Panc1 (cell line): ENCODE results near the gene CCDC148. TPM values are rescaled to one million over a fixed set of nuclear protein-coding genes. Genes with fewer than 3 reads are reported as not detected.
A peak's percentile ranks its signal among the peaks of the same experiment; 100 is the strongest.

Source experiments
- ATAC-seq: fragments of 200-7000 bp; cut with Tn5 transposase; 2 replicates; pipeline ENCODE4 v1.9.1; 2020; ENCODE audit warnings: mild to moderate bottlenecking, moderate library complexity
- BruUV-seq: library from RNA; stranded (reverse); fragments of 400-500 nt; replicated peaks from 2 replicates; lab custom pipeline; 2021; lab: Mats Ljungman, UMichigan
- CTCF ChIA-PET: fragments of 300-600 bp; sonication (Branson Sonifier 250); formaldehyde crosslinking; loops from one replicate; lab custom pipeline; 2022; ENCODE audit warnings: antibody characterized with exemption; lab: Charles Lee
- POLR2A ChIA-PET: fragments of 300-600 bp; sonication (Branson Sonifier 250); formaldehyde crosslinking; loops from one replicate; lab custom pipeline; 2022; ENCODE audit warnings: antibody characterized with exemption; lab: Charles Lee
- DNase-seq: peaks from one replicate; pipeline ENCODE4 v3.0.0-alpha.2; 2010; ENCODE audit warnings: low read depth, low spot score
- H3K27ac ChIP-seq: 2 replicates; pipeline ENCODE4 v1.5.1; 2011; ENCODE audit warnings: mild to moderate bottlenecking, low read length, inconsistent platforms
- H3K27me3 ChIP-seq: fragments of 200-500 bp; sonication (Bioruptor generic); 2 replicates; pipeline ENCODE4 v1.6.0; 2014; ENCODE audit warnings: low read length, inconsistent platforms; ENCODE audit not compliant: control insufficient read depth, insufficient read depth
- H3K36me3 ChIP-seq: fragments of 200-500 bp; sonication (Bioruptor generic); 2 replicates; pipeline ENCODE4 v1.5.1; 2014; ENCODE audit warnings: inconsistent platforms, mild to moderate bottlenecking, low read length, moderate library complexity; ENCODE audit not compliant: control insufficient read depth, insufficient read depth
- H3K4me1 ChIP-seq: 2 replicates; pipeline ENCODE4 v1.5.1; 2011; ENCODE audit warnings: inconsistent platforms, mild to moderate bottlenecking, low read length, moderate library complexity; ENCODE audit not compliant: control insufficient read depth, insufficient read depth
- H3K4me3 ChIP-seq, 2 experiments: 2 replicates each; pipeline ENCODE4 v1.5.1; 2011 to 2012; ENCODE audit warnings: low read depth in 2 of 2, low read length in 2 of 2, mild to moderate bottlenecking in 2 of 2, inconsistent platforms in 1 of 2, moderate library complexity in 1 of 2
- H3K9me3 ChIP-seq: fragments of 200-500 bp; sonication (Bioruptor generic); 2 replicates; pipeline ENCODE4 v1.5.1; 2014; ENCODE audit warnings: low read depth, mild to moderate bottlenecking, inconsistent platforms, low read length, moderate library complexity; ENCODE audit not compliant: control insufficient read depth, insufficient read depth
- POLR2AphosphoS5 ChIP-seq: IDR thresholded peaks from 2 replicates; pipeline ENCODE4 v1.6.1; 2012; ENCODE audit warnings: mild to moderate bottlenecking, low read depth, low read length, moderate library complexity
- SIN3A ChIP-seq: IDR thresholded peaks from 2 replicates; pipeline ENCODE4 v1.6.1; 2012; ENCODE audit warnings: low read depth, mild to moderate bottlenecking, low read length, moderate library complexity, borderline replicate concordance; ENCODE audit not compliant: insufficient read depth
- TCF7L2 ChIP-seq: IDR thresholded peaks from 2 replicates; pipeline ENCODE4 v1.6.1; 2011; ENCODE audit warnings: mild to moderate bottlenecking, low read depth, low read length, inconsistent platforms
- in situ Hi-C: cut with HindIII; loops from 2 replicates; pipeline ENCODE4 v1.10.0; 2016; ENCODE audit warnings: low sequenced_read_pairs, low pct_unique_long_range_greater_than_20kb
- intact Hi-C: fragments of 100-400 bp; cut with micrococcal nuclease; formaldehyde crosslinking; loops from one replicate; pipeline ENCODE4 v1.10.0; 2022; ENCODE audit not compliant: unreplicated experiment
- total RNA-seq: library from RNA; stranded (reverse); gene quantifications from one replicate; pipeline ENCODE4 v1.2.1, GENCODE V29; 2021; ENCODE audit not compliant: unreplicated experiment
- TF ChIP-seq, protein P1 (sequence below), 2 experiments: IDR thresholded peaks; 2 replicates each; pipeline ENCODE4 v1.6.1; 2011 to 2012; ENCODE audit warnings: low read depth in 2 of 2, control low read depth in 1 of 2, low read length in 1 of 2, mild to moderate bottlenecking in 1 of 2, moderate library complexity in 1 of 2; ENCODE audit not compliant: insufficient read depth in 1 of 2
- TF ChIP-seq, protein P2 (sequence below): fragments of 450-650 bp; IDR thresholded peaks from 2 replicates; pipeline ENCODE4 v1.5.1; 2017; ENCODE audit warnings: mild to moderate bottlenecking

CCDC148 gene
- total RNA-seq, 1 experiment from 2014 or later = 0.92 TPM

DNA sequence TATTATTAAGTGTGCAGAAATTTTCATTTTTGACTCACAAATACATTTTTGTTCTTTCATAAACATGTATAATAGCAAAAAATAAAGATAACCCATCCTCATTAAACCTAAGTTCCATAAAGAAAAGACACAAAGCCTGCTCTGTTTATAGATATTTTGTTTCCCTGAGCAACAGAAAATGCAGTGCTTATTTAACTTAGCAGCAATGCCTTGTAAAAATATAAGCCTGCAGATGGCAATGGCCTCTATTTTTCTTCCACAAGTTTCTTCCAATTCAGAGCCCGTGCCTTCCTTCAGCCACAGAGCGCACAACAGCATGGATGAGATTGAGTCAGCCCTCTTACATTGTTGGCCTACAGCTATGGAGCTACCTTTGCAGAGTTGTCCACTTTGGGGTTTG, 43.8 kb upstream of the CCDC148 start:
- in situ Hi-C loops = no loop called here
- no TSS peak for BruUV-seq
- peak overlapping the region; percentile 31; the same call in 1 of the 2 replicates for H3K27ac ChIP-seq

DNA sequence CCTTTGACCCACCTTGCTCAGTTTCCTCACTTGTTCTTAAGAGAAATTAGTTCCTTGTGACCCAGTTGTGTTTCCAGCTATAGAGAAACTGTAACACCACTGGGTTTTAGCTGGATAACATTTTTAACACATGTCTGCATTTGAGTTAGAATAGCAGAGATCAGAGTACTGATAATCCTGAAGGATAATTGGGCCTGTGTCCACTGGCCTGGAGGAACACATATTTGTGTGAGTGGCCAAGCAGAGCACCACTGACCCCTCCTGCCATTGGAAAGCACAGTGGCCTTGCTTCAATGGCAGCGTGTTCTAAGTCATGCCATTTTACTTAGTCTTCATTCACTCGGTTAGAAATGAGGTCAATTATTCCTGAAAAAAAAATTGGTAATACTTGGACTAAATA, 42.8 kb upstream of the CCDC148 start:
- CTCF ChIA-PET = interaction anchor here (0.7 kb wide), 1 partner anchor 43 kb away, joined by 13 read pairs; the partner anchor contains the start of genes CCDC148 and PKP4
- Histone ChIP-seq H3K9me3 (no peaks in the 10 kb centered on the region), H3K27me3 (no peaks in the 10 kb centered on the region), H3K27ac (peak overlapping the region; percentile 34; the same call in 1 of the 2 replicates), H3K36me3 (no peaks in the 10 kb centered on the region), H3K4me1 (peaks cover 72% of the 10 kb centered on the region), H3K4me3 (no peak overlapping the region)
- POLR2A ChIA-PET = no interaction called here
- ATAC-seq = no peak
- in situ Hi-C loops (no loop called here), intact Hi-C loops (no loop called here)
- no peak for DNase-seq
- TF ChIP-seq, protein P1, sequence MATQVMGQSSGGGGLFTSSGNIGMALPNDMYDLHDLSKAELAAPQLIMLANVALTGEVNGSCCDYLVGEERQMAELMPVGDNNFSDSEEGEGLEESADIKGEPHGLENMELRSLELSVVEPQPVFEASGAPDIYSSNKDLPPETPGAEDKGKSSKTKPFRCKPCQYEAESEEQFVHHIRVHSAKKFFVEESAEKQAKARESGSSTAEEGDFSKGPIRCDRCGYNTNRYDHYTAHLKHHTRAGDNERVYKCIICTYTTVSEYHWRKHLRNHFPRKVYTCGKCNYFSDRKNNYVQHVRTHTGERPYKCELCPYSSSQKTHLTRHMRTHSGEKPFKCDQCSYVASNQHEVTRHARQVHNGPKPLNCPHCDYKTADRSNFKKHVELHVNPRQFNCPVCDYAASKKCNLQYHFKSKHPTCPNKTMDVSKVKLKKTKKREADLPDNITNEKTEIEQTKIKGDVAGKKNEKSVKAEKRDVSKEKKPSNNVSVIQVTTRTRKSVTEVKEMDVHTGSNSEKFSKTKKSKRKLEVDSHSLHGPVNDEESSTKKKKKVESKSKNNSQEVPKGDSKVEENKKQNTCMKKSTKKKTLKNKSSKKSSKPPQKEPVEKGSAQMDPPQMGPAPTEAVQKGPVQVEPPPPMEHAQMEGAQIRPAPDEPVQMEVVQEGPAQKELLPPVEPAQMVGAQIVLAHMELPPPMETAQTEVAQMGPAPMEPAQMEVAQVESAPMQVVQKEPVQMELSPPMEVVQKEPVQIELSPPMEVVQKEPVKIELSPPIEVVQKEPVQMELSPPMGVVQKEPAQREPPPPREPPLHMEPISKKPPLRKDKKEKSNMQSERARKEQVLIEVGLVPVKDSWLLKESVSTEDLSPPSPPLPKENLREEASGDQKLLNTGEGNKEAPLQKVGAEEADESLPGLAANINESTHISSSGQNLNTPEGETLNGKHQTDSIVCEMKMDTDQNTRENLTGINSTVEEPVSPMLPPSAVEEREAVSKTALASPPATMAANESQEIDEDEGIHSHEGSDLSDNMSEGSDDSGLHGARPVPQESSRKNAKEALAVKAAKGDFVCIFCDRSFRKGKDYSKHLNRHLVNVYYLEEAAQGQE (IDR thresholded peaks at IDR 0.05; ENCODE audit: insufficient read depth in 1 of 2, low read depth in 2 of 2, low read length in 1 of 2) = no peak
- no peak for TF ChIP-seq SIN3A
- TF ChIP-seq, protein P2, sequence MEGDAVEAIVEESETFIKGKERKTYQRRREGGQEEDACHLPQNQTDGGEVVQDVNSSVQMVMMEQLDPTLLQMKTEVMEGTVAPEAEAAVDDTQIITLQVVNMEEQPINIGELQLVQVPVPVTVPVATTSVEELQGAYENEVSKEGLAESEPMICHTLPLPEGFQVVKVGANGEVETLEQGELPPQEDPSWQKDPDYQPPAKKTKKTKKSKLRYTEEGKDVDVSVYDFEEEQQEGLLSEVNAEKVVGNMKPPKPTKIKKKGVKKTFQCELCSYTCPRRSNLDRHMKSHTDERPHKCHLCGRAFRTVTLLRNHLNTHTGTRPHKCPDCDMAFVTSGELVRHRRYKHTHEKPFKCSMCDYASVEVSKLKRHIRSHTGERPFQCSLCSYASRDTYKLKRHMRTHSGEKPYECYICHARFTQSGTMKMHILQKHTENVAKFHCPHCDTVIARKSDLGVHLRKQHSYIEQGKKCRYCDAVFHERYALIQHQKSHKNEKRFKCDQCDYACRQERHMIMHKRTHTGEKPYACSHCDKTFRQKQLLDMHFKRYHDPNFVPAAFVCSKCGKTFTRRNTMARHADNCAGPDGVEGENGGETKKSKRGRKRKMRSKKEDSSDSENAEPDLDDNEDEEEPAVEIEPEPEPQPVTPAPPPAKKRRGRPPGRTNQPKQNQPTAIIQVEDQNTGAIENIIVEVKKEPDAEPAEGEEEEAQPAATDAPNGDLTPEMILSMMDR = no peak
- TF ChIP-seq POLR2AphosphoS5 = no peak
- TF ChIP-seq TCF7L2 = no peak
- BruUV-seq = no TSS peak

More for the DNA sequence above, 43.8 kb upstream of the CCDC148 start:
- TF ChIP-seq, protein P1 (IDR thresholded peaks at IDR 0.05; ENCODE audit: insufficient read depth in 1 of 2, low read depth in 2 of 2, low read length in 1 of 2) = no peak
- no peak for TF ChIP-seq TCF7L2
- no peak for TF ChIP-seq SIN3A
- TF ChIP-seq, protein P2 = no peak
- TF ChIP-seq POLR2AphosphoS5 = no peak
- Histone ChIP-seq H3K9me3 (no peaks in the 10 kb centered on the region), H3K4me3 (no peak overlapping the region), H3K27me3 (no peaks in the 10 kb centered on the region), H3K4me1 (peaks cover 77% of the 10 kb centered on the region), H3K36me3 (no peaks in the 10 kb centered on the region)
- ChIA-PET CTCF (no interaction called here), POLR2A (no interaction called here)
- intact Hi-C loops = no loop called here
- no peak for DNase-seq
- no peak for ATAC-seq
